HCT116 (cell line): ENCODE results near the gene COL20A1. TPM values are rescaled to one million over a fixed set of nuclear protein-coding genes. Genes with fewer than 3 reads are reported as not detected.

Source experiments
- ATAC-seq: fragments of 200-7000 bp; cut with Tn5 transposase; 2 replicates; pipeline ENCODE4 v1.9.1; 2020; ENCODE audit warnings: mild to moderate bottlenecking, moderate library complexity
- BruUV-seq: library from RNA; stranded (reverse); fragments of 400-500 nt; replicated peaks from 2 replicates; lab custom pipeline; 2021; lab: Mats Ljungman, UMichigan
- CTCF ChIA-PET: fragments of 300-600 bp; sonication (Branson Sonifier 250); formaldehyde crosslinking; loops from one replicate; lab custom pipeline; 2021; ENCODE audit warnings: antibody characterized with exemption; lab: Charles Lee
- POLR2A ChIA-PET: fragments of 300-600, 350-600 bp; sonication (Branson Sonifier 250); formaldehyde crosslinking; loops from one replicate; lab custom pipeline; 2021; ENCODE audit warnings: antibody characterized with exemption; lab: Charles Lee
- RAD21 ChIA-PET, 2 experiments: fragments of 300-600 bp; sonication (Branson Sonifier 250); formaldehyde crosslinking; loops; one replicate each; lab custom pipeline; 2023; ENCODE audit warnings: low total read pairs in 2 of 2; ENCODE audit not compliant: uncharacterized antibody in 2 of 2, unreplicated experiment in 2 of 2, low non-redundant PET in 1 of 2; lab: Charles Lee
- DNase-seq: peaks from one replicate; pipeline ENCODE4 v3.0.0-alpha.2; 2010; ENCODE audit warnings: low read depth, low spot score
- H2AFZ ChIP-seq: fragments of 200-600 bp; shearing (Covaris generic), sonication (generic); 2 replicates; pipeline ENCODE4 v1.6.1; 2017; ENCODE audit warnings: low read depth, mixed run types, mixed read lengths, antibody characterized with exemption, low read length; ENCODE audit not compliant: poor library complexity, severe bottlenecking
- H3K27ac ChIP-seq: 2 replicates; pipeline ENCODE4 v1.5.1; 2012; ENCODE audit warnings: low read depth, low read length
- H3K27me3 ChIP-seq: fragments of 200-600 bp; sonication (generic); 2 replicates; pipeline ENCODE4 v1.6.1; 2016; ENCODE audit warnings: mixed run types, low read length, mixed read lengths; ENCODE audit not compliant: insufficient read depth
- H3K36me3 ChIP-seq, 2 experiments: fragments of 200-500 bp in 1 of 2; fragments of 200-600 bp in 1 of 2; sonication (Bioruptor generic) in 1 of 2; sonication (generic) in 1 of 2; 2 replicates each; pipeline versions ENCODE4 v1.5.1 to v1.6.1; 2014 to 2016; ENCODE audit warnings: low read length in 2 of 2, inconsistent platforms in 1 of 2, mixed read lengths in 1 of 2, mixed run types in 1 of 2; ENCODE audit not compliant: insufficient read depth in 2 of 2, control insufficient read depth in 1 of 2
- H3K4me1 ChIP-seq, 2 experiments: fragments of 200-600 bp in 1 of 2; sonication (generic) in 1 of 2; 2 replicates each; pipeline versions ENCODE4 v1.5.1 to v1.6.1; 2012 to 2017; ENCODE audit warnings: low read length in 2 of 2, inconsistent platforms in 1 of 2, mild to moderate bottlenecking in 1 of 2, mixed read lengths in 1 of 2, mixed run types in 1 of 2, moderate library complexity in 1 of 2; ENCODE audit not compliant: insufficient read depth in 2 of 2, control insufficient read depth in 1 of 2
- H3K4me2 ChIP-seq: fragments of 200-600 bp; sonication (generic); 2 replicates; pipeline ENCODE4 v1.6.1; 2017; ENCODE audit warnings: mixed run types, low read length, mixed read lengths
- H3K4me3 ChIP-seq, 2 experiments: fragments of 200-600 bp in 1 of 2; sonication (generic) in 1 of 2; replicated peaks in 1 of 2; 2 replicates each; pipeline ENCODE4 v1.5.1; 2011 to 2016; ENCODE audit warnings: low read length in 2 of 2, control low read depth in 1 of 2, low read depth in 1 of 2, mild to moderate bottlenecking in 1 of 2, mixed read lengths in 1 of 2, mixed run types in 1 of 2
- H3K79me2 ChIP-seq: fragments of 200-600 bp; sonication (generic); 2 replicates; pipeline ENCODE4 v1.6.1; 2017; ENCODE audit warnings: mild to moderate bottlenecking, mixed run types, low read length, moderate library complexity, mixed read lengths; ENCODE audit not compliant: insufficient read depth
- H3K9ac ChIP-seq: fragments of 200-600 bp; sonication (generic); 2 replicates; pipeline ENCODE4 v1.6.1; 2016; ENCODE audit warnings: low read length, mixed read lengths
- H3K9me2 ChIP-seq: fragments of 200-600 bp; sonication (generic), shearing (Covaris generic); 2 replicates; pipeline ENCODE4 v1.6.1; 2017; ENCODE audit warnings: mixed run types, mild to moderate bottlenecking, moderate library complexity; ENCODE audit not compliant: insufficient read depth
- H3K9me3 ChIP-seq, 2 experiments: fragments of 200-500 bp in 1 of 2; fragments of 200-600 bp in 1 of 2; sonication (Bioruptor generic) in 1 of 2; sonication (generic) in 1 of 2; 2 replicates each; pipeline ENCODE4 v1.6.1; 2014 to 2017; ENCODE audit warnings: low read length in 2 of 2, mixed read lengths in 2 of 2, inconsistent platforms in 1 of 2, low read depth in 1 of 2, mild to moderate bottlenecking in 1 of 2, mixed run types in 1 of 2, moderate library complexity in 1 of 2; ENCODE audit not compliant: control insufficient read depth in 1 of 2, insufficient read depth in 1 of 2
- H4K20me1 ChIP-seq: fragments of 200-600 bp; sonication (generic), shearing (Covaris generic); 2 replicates; pipeline ENCODE4 v1.6.1; 2017; ENCODE audit warnings: mixed run types, mild to moderate bottlenecking, moderate library complexity; ENCODE audit not compliant: insufficient read depth
- CBX3 ChIP-seq: IDR thresholded peaks from 2 replicates; pipeline ENCODE4 v1.6.1; 2012; ENCODE audit warnings: low read depth
- CTCF ChIP-seq, 3 experiments: fragments of 200-600 bp in 1 of 3; sonication (generic) in 1 of 3; IDR thresholded peaks in 2 of 3; conservative IDR thresholded peaks in 1 of 3; 2 replicates each; pipeline ENCODE4 v1.5.1; 2012 to 2017; ENCODE audit warnings: low read depth in 2 of 3, low read length in 2 of 3, antibody characterized with exemption in 1 of 3, borderline replicate concordance in 1 of 3, control low read depth in 1 of 3, mild to moderate bottlenecking in 1 of 3, mixed read lengths in 1 of 3, mixed run types in 1 of 3, moderate library complexity in 1 of 3; ENCODE audit not compliant: insufficient read depth in 1 of 3
- EGR1 ChIP-seq: IDR thresholded peaks from 2 replicates; pipeline ENCODE4 v1.6.1; 2012; ENCODE audit warnings: low read depth
- ELF1 ChIP-seq: IDR thresholded peaks from 2 replicates; pipeline ENCODE4 v1.6.1; 2012; ENCODE audit warnings: low read depth, borderline replicate concordance
- EZH2phosphoT487 ChIP-seq: fragments of 200-600 bp; IDR thresholded peaks from 2 replicates; pipeline ENCODE4 v1.6.1; 2018; ENCODE audit warnings: antibody characterized with exemption, borderline replicate concordance
- MAX ChIP-seq: IDR thresholded peaks from 2 replicates; pipeline ENCODE4 v1.6.1; 2012
- POLR2A ChIP-seq: IDR thresholded peaks from 2 replicates; pipeline ENCODE4 v1.7.0; 2011; ENCODE audit warnings: borderline replicate concordance; ENCODE audit not compliant: insufficient read depth, insufficient read length; ENCODE audit errors: extremely low read depth
- POLR2AphosphoS5 ChIP-seq: IDR thresholded peaks from 2 replicates; pipeline ENCODE4 v1.6.1; 2011; ENCODE audit warnings: mild to moderate bottlenecking, low read depth, low read length, moderate library complexity
- RAD21 ChIP-seq: IDR thresholded peaks from 2 replicates; pipeline ENCODE4 v1.6.1; 2012; ENCODE audit warnings: low read depth, mild to moderate bottlenecking
- SIN3A ChIP-seq: IDR thresholded peaks from 2 replicates; pipeline ENCODE4 v1.6.1; 2012; ENCODE audit warnings: low read depth
- SP1 ChIP-seq: IDR thresholded peaks from 2 replicates; pipeline ENCODE4 v1.6.1; 2012; ENCODE audit warnings: low read depth
- SRF ChIP-seq: IDR thresholded peaks from 2 replicates; pipeline ENCODE4 v1.6.1; 2012; ENCODE audit warnings: low read depth
- TCF7L2 ChIP-seq: IDR thresholded peaks from 2 replicates; pipeline ENCODE4 v1.7.0; 2011; ENCODE audit warnings: borderline replicate concordance, inconsistent platforms; ENCODE audit not compliant: insufficient read depth, insufficient read length; ENCODE audit errors: extremely low read depth
- YY1 ChIP-seq: IDR thresholded peaks from 2 replicates; pipeline ENCODE4 v1.6.1; 2011; ENCODE audit warnings: low read length, low read depth, moderate library complexity, mild to moderate bottlenecking; ENCODE audit not compliant: insufficient replicate concordance; ENCODE audit errors: extremely low read depth
- ZFX ChIP-seq: fragments of 450-650 bp; IDR thresholded peaks from 2 replicates; pipeline ENCODE4 v1.6.1; 2017
- ZNF274 ChIP-seq: fragments of 200-500 bp; sonication (Bioruptor generic); IDR thresholded peaks from 2 replicates; pipeline ENCODE4 v1.6.1; 2014; ENCODE audit warnings: mild to moderate bottlenecking, low read depth, low read length, inconsistent platforms
- intact Hi-C: fragments of 100-400 bp; cut with micrococcal nuclease; formaldehyde crosslinking; loops from 2 replicates; pipeline ENCODE4 v1.10.0; 2022
- total RNA-seq: library from RNA; stranded (reverse); gene quantifications from one replicate; pipeline ENCODE4 v1.2.1, GENCODE V29; 2021; ENCODE audit not compliant: unreplicated experiment
- TF ChIP-seq, protein P1 (sequence below): IDR thresholded peaks from 2 replicates; pipeline ENCODE4 v1.6.1; 2012; ENCODE audit warnings: low read depth

COL20A1 gene
- total RNA-seq, 1 experiment from 2014 or later, result 0.34 TPM

GRCh38 chr20:63332488-63333240 lies 39.7 kb downstream of the COL20A1 start:
- no peak for TF ChIP-seq SP1
- TF ChIP-seq, protein P1, sequence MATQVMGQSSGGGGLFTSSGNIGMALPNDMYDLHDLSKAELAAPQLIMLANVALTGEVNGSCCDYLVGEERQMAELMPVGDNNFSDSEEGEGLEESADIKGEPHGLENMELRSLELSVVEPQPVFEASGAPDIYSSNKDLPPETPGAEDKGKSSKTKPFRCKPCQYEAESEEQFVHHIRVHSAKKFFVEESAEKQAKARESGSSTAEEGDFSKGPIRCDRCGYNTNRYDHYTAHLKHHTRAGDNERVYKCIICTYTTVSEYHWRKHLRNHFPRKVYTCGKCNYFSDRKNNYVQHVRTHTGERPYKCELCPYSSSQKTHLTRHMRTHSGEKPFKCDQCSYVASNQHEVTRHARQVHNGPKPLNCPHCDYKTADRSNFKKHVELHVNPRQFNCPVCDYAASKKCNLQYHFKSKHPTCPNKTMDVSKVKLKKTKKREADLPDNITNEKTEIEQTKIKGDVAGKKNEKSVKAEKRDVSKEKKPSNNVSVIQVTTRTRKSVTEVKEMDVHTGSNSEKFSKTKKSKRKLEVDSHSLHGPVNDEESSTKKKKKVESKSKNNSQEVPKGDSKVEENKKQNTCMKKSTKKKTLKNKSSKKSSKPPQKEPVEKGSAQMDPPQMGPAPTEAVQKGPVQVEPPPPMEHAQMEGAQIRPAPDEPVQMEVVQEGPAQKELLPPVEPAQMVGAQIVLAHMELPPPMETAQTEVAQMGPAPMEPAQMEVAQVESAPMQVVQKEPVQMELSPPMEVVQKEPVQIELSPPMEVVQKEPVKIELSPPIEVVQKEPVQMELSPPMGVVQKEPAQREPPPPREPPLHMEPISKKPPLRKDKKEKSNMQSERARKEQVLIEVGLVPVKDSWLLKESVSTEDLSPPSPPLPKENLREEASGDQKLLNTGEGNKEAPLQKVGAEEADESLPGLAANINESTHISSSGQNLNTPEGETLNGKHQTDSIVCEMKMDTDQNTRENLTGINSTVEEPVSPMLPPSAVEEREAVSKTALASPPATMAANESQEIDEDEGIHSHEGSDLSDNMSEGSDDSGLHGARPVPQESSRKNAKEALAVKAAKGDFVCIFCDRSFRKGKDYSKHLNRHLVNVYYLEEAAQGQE, result no peak
- no peak for TF ChIP-seq POLR2A
- no peak for TF ChIP-seq EGR1
- TF ChIP-seq MAX, result no peak
- no peak for TF ChIP-seq CBX3
- no peak for TF ChIP-seq TCF7L2
- TF ChIP-seq ZNF274, result no peak
- TF ChIP-seq POLR2AphosphoS5, result no peak
- TF ChIP-seq YY1, result no peak
- no peak for TF ChIP-seq ZFX
- no peak for TF ChIP-seq ELF1
- no peak for TF ChIP-seq SIN3A
- TF ChIP-seq EZH2phosphoT487, result no peak
- TF ChIP-seq CTCF (IDR thresholded peaks at IDR 0.05 in 2 of 3, conservative IDR thresholded peaks at IDR 0.05 in 1 of 3; ENCODE audit: borderline replicate concordance in 1 of 3, insufficient read depth in 1 of 3, low read depth in 2 of 3, low read length in 2 of 3), result no peak
- no peak for TF ChIP-seq SRF
- no peak for TF ChIP-seq RAD21
- ChIA-PET CTCF (interaction anchor here (1.1 kb wide), 1 partner anchor 16 kb away, joined by 3 read pairs; no protein-coding TSS in a partner anchor), POLR2A (no interaction called here), RAD21 (no interaction called here)
- ATAC-seq, result no peak
- Histone ChIP-seq H3K27me3 (peaks cover 8% of the 10 kb centered on the region; the same call in 1 of the 2 replicates), H3K9me2 (no peaks in the 10 kb centered on the region), H3K4me2 (no peak overlapping the region), H3K27ac (no peak overlapping the region; the same call in 1 of the 2 replicates), H3K4me3 (no peak overlapping the region), H3K9ac (no peak overlapping the region), H2AFZ (no peak overlapping the region), H3K79me2 (no peaks in the 10 kb centered on the region), H3K9me3 (peaks cover 3 to 4% of the 10 kb centered on the region in 2 experiments; a peak in 1 of 4 replicates), H3K36me3 (no peaks in the 10 kb centered on the region), H4K20me1 (no peaks in the 10 kb centered on the region), H3K4me1 (no peaks in the 10 kb centered on the region)
- no TSS peak for BruUV-seq
- no peak for DNase-seq
- intact Hi-C loops, result no loop called here
